OCI-M2 (cell line): ENCODE results near the gene ZNF782.
"Not testable (repeated sequence)": the region's sequence is repeated elsewhere in the genome, so short reads cannot be mapped to it uniquely, and the experiment has no call there.

Source experiments
- DNase-seq: peaks from one replicate; lab custom pipeline; 2025; ENCODE audit not compliant: unreplicated experiment; lab: John Stamatoyannopoulos, UW

The ZNF782 gene

GRCh38 chr9:96854651-96855273 is 448 bp upstream of the ZNF782 start:
- DNase-seq, result no peak

- DNase-seq, result no peak
These were observed 1.6 kb downstream of the ZNF782 start for GRCh38 chr9:96852676-96853075.

- no peak for DNase-seq
These were observed 10.3 kb downstream of the ZNF782 start for GRCh38 chr9:96844040-96844439.

- no peak for DNase-seq
These were observed 35.8 kb downstream of the ZNF782 start for GRCh38 chr9:96818533-96818932.

- DNase-seq, result no peak
These were observed 36.3 kb downstream of the ZNF782 start for GRCh38 chr9:96817973-96818372.

- DNase-seq, result no peak
These were observed 40.7 kb downstream of the ZNF782 start for GRCh38 chr9:96813607-96814006.

GRCh38 chr9:96798959-96799358 is 55.4 kb downstream of the ZNF782 start:
- DNase-seq, result not testable (repeated sequence)

- no peak for DNase-seq
These were observed 70.3 kb downstream of the ZNF782 start for GRCh38 chr9:96784021-96784420.

GRCh38 chr9:96782235-96782634 is 72.1 kb downstream of the ZNF782 start:
- DNase-seq, result no peak

GRCh38 chr9:96781552-96781951 is 72.8 kb downstream of the ZNF782 start:
- DNase-seq, result no peak

- no peak for DNase-seq
These were observed 75.2 kb downstream of the ZNF782 start for GRCh38 chr9:96779089-96779488.

GRCh38 chr9:96777426-96777864 is 76.9 kb downstream of the ZNF782 start:
- no peak for DNase-seq

GRCh38 chr9:96771124-96771523 is 83.2 kb downstream of the ZNF782 start:
- DNase-seq, result no peak

- no peak for DNase-seq
These were observed 84.3 kb downstream of the ZNF782 start for GRCh38 chr9:96769989-96770388.
